GM21529 (cell line): ENCODE measurements around the gene RABL6.
A peak's percentile ranks its signal among the peaks of the same experiment; 100 is the strongest.
"Not testable (repeated sequence)": the region's sequence is repeated elsewhere in the genome, so short reads cannot be mapped to it uniquely, and the experiment has no call there.

ENCODE experiments used
- ATAC-seq: cut with Tn5 transposase; IDR thresholded peaks from one replicate; pipeline ENCODE4 v1.9.1; 2021; ENCODE audit not compliant: unreplicated experiment

RABL6 gene, protein sequence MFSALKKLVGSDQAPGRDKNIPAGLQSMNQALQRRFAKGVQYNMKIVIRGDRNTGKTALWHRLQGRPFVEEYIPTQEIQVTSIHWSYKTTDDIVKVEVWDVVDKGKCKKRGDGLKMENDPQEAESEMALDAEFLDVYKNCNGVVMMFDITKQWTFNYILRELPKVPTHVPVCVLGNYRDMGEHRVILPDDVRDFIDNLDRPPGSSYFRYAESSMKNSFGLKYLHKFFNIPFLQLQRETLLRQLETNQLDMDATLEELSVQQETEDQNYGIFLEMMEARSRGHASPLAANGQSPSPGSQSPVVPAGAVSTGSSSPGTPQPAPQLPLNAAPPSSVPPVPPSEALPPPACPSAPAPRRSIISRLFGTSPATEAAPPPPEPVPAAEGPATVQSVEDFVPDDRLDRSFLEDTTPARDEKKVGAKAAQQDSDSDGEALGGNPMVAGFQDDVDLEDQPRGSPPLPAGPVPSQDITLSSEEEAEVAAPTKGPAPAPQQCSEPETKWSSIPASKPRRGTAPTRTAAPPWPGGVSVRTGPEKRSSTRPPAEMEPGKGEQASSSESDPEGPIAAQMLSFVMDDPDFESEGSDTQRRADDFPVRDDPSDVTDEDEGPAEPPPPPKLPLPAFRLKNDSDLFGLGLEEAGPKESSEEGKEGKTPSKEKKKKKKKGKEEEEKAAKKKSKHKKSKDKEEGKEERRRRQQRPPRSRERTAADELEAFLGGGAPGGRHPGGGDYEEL

DNA sequence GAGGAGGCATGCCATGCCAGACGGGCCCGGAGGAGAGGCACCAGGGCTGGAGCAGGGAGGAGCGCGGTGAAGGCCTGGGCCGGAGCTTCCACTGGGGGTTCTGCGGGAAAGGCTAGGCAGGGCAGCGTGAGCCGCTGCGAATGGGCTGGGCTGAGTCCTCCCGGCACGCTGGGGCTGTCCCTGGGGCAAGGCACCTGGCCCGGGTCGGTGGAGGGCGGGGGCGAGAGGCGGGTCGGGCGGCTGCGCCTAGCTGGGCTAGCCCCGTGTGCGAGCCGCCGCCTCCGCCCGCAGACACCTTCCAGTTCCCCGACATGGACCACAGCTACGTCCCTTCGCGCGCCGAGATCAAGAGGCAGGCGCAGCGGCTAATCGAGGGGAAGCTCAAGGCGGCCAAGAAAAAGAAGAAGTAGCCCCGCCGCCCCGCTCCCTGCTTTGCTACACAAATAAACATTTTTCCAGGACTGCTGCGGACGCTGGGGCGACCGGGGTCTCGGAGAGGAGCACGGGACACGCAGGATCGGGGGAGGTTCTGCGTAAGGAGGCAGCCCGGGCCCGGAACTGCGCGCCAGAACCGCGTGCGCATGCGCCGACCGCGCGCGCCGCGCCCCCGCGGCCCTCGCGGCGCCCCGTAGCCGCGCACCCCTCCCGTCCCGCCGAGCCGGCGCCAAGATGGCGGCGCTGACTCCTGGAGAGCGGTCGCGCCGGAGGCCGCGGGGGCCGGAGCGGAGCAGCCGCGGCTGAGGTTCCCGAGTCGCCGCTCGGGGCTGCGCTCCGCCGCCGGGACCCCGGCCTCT, at the start of gene RABL6:
Gene RABL6, plus strand, starts transcription at position 668 of the 794 bp plus-strand sequence. CDS start 249 bp downstream, outside the sequence.
- peak; percentile 71 for ATAC-seq

DNA sequence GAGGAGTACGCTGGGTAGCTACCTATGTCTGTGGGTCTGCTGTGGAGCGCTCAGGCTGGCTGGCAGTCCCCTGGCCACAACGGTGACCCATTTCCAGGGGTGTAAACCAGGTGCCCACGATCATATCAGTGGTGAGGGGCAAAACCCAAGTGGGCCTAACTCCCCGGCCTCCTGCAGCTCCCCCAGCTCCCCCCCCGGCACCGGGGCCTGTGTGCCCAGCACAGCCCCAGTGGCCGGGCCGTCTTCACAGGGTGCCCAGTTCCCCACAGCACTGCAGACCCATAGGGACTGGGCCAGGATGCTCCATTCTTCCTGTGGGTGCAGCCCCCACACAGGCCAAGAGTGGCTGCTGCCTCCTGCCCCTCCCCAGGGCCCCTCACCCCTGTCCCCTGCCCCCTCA, 48.7 kb upstream of the RABL6 start:
- ATAC-seq = no peak

DNA sequence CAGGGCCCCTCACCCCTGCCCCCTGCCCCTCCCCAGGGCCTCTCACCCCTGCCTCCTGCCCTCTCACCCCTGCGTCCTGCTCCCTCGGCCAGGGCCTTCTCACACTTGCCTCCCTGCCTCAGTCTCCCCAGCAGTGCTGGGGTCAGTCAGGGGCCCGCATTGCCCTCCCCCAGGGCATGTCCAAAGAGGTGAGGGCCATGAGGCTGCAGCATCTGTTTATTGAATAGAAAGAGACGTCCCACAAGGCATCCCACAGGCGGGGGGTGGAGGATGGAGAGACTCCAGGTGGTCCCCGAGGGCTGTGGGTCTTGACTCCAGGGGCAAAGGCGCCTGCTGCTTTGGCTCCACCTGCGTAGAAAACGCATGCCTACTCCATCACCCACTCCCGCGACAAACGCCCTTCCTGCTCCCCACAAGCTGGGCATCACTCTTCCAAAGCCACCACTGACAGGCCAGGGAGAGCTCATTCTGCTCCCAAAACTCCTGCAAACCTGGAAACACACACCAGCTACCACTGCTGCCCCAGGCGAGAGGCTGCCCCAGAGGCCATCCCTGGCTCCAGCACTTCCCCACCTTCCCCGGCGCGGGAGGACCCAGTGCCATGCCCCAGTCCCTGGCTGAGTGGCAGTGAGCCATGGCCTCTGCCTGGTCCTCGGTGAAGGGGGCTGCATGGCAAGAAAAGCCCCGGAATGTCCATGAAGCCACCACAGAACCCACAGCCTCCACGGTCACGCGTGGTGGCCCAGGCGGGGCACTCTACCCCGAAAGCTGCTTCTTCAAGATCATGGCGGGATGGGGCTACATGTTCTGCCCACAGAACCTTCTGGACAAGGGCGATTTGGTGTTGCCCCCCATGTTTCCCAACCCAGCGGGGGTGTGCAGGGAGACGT, 48.1 kb upstream of the RABL6 start:
- no peak for ATAC-seq

DNA sequence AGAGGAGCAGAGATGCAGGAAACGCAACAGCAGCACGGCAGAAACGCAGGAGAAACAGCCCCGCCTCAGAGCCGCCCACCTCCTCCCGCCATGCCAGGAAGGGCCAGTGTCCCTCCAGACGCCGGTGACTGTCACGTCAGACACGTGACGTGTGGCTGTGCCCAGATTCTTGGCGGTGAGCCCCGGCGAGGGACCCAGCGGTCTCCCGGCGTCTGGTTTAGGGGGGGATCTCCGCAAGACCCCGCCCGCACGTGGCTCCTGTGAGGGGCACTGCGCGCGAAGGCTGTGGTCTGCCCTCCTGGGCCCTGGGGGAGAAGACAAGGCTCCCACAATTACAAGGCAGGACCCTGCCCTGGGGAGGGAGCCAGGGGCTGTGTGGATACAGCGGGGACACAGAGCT, 47.3 kb upstream of the RABL6 start:
- no peak for ATAC-seq

DNA sequence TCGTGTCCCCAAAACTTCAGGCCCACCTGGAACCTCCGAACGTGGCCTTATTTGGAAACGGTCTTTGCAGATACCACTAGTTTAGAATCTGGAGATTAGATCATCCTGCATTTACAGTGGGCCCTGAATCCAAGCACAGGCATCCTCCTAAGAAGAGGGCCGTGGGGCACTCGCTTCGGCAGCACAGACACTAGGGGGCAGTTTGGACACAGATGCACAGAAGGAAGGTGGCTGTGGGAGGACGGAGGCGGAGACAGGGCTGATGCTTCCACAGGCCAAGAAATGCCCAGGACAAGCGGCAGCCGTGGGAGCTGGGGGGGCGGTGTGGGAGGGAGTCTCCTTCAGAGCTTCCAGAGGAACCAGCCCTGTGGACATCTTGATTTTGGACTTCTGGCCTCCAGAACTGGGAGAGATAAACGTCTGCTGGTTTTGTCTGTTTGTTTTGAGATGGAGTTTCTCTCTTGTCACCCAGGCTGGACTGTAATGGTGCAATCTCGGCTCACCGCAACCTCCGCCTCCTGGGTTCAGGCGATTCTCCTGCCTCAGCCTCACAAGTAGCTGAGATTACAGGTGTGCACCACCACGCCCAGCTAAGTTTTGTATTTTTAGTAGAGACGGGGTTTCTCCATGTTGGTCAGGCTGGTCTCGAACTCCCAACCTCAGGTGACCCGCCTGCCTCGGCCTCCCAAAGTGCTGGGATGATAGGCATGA, 46.8 kb upstream of the RABL6 start:
- ATAC-seq = not testable (repeated sequence)

DNA sequence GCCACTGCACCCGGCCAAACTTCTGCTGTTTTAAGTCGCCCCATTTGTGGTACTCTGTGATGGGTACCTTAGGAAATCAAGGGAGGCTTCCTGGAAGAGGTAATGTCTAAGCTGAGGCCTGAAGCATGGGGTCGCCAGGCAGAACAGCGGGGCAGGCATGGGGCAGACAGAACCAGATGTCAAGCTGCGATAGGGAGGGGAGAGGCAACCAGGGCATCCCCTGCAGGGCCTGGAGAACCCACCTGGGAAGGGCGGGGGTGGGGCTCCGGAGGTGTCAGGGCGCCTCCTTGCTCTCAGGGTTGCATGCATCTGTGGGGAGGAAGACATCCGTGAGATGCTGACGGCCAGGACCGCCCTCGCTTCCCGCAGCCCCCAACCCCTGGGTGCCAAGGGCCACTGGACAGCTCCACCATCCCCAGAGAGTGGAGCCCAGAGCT, 46.2 kb upstream of the RABL6 start:
- no peak for ATAC-seq

DNA sequence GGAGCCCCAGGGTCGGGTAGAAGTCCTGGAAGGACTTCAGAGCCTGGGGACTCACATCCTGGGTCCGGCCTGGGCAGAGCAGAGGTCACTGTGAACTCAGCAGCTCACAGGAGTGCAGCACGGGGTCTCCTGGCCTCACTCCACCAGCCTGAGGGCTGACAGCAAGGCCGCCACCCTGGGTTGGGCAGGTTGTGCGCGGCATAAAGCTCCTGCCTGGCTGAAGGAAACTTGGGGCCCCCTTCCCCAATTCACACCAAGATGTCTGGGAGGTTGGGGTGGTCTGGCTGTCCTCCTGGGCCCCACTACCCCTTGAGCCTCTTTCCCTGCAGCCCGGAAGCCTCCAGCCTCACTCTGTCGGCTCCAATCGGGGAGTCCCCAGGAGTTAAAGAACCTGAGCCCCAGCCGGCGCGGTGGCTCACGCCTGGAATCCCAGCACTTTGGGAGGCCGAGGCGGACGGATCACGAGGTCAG, 45.5 kb upstream of the RABL6 start:
- no peak for ATAC-seq

DNA sequence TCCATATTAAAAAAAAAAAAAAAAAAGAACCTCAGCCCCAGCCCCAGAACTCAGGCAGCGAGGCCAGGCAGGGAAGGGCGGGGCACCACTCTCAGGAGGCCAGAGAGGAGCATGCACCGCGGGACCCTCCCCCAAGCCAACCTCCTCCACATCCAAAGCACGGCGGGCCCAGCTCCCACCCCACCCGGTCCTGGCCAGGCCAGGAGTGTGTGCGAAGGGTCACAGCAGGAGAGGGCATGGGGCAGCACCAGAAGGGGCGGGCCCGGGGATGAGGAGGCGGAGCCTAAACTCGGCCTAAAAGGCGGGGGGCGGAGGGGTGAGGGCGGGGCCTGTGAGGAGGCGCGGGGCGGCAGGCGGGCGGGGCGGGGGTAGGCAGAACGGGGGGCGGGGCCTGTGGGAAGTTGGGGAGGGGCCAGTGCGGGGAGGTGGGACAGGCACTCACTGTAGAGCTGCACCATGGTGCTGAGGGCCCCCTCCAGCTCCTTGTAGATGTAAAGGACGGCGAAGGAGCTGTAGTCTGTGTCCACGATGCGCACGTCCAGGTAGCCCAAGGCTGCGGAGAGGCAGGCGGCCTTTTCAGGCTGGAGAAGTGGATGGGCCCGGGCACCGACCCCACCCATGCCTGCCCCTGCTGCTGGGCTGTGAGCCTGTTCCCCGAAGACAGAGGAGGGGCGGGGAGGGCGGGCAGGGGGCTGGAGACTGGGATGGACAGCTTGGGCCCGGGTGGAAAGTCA, 44.7 kb upstream of the RABL6 start:
- ATAC-seq = no peak

DNA sequence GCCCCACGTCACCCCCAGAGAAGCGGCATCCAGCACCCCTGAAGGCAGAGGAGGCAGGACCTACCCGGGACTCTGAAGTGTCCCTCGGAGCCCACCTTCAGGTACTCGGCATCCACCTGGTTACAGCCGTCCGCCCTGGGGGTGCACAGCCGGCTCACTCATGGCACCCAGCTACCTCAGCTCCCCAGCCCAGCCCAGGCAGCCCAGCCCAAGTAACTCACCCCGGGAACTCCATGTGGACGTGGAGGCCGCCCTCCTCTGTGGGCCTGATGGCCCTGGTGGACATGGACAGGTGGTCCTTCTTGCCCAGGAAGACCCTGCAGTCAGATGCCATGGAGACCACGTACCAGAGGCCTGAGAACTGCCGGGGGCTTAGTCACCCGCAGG, 44.1 kb upstream of the RABL6 start:
- no peak for ATAC-seq

DNA sequence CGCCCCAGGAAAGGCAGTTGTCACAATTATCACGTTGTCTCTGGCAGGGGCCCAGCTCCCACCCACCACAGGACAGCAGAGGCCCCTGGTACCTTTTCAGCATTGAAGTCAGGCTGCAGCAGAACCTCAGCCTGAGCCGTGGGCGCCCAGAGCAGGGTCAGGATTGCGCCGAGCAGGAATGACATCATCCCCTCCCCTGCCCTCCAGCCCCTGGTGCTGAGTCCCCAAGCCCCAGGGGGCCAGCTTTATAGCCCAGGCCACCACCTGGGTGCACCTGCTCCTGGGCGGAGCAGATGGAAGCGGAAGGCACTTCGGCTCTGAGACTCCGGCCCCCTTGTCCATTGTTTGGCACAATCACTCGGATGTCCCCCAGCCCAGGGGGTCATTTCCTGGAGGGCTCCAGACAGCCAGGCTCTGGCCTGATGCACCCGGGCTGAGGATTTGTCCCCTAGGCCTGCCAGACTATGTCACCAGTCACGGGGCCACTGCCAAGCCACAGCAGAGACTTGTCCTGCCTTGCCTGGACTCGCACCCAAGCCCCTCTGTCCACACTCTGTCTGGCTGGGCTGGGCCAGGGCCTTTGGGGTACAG, 43.4 kb upstream of the RABL6 start, which contains the start of gene LCN15:
Gene LCN15, minus strand, starts transcription at position 218 of the 591 bp plus-strand sequence. Its CDS starts 30 bp downstream, at position 188.
- no peak for ATAC-seq

DNA sequence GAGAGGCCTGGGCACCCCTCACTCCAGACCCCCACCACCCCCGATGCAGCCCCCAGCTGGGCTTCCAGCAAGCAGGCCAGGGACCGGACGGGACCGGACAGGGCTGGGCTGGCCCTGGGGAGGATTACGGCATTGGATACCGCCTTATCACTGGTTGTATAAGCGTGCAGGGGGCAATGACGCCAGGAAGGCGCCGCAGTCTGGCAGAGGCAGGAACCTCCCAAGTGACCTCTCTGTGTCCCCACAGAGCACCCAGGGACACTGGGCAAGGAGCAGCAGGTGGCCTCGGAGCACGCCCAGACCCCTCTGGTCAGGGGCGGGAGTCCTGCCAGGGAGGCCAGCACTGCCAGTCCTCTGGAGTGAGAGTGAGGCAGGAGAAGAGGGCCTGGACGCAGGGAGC, 42.7 kb upstream of the RABL6 start:
- no peak for ATAC-seq

DNA sequence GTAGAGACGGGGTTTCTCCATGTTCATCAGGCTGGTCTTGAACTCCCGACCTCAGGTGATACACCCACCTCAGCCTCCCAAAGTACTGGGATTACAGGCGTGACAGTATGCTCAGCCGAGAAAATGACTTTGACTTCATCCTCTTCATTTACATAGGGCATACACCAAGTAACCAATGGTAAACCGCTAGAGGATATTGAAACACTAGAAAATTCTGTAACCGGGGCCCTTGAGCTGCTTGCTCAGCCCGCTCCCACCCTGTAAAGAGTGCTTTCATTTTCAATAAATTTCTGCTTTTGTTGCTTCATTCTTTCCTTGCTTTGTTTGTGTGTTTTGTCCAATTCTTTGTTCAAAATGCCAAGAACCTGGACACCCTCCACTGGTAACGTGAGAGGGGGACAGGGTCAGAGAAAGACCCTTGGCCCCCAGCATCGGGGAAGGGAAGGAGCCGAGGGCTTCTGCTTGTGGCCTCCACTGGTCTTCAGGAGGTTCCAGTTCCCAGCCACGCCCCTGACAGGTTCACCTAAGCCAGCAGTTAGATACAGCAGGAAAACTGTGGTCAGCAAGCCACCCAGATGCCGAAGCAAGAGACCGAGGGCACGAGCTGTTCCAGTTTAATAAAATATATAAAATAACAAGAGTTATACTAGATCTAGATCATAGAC, 41.9 kb upstream of the RABL6 start:
- ATAC-seq = peak; percentile 60

DNA sequence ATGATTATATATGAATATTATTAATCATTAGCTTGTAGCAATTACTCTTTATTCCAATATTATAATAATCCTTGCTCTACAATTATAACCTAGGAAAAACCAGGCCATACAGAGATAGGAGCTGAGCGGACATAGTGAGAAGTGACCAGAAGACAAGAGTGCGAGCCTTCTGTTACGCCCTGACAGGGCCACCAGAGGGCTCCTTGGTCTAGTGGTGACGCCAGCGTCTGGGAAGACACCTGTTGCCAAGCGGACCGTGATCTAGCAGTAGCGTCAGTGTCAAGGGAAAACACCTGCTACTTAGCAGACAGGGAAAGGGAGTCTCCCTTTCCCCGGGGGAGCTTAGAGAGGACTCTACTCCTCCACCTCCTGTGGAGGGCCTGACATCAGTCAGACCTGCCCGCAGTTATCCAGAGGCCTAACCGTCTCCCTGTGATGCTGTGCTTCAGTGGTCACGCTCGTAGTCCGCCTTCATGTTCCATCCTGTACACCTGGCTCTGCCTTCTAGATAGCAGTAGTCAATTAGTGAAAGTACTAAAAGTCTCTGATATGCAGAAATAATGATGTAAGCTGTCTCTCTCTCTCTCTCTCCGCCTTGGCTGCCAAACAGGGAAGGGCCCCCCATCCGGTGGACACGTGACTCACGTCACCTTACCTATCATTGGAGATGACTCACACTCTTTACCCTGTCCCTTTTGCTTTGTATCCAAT, 41.2 kb upstream of the RABL6 start:
- ATAC-seq = not testable (repeated sequence)

DNA sequence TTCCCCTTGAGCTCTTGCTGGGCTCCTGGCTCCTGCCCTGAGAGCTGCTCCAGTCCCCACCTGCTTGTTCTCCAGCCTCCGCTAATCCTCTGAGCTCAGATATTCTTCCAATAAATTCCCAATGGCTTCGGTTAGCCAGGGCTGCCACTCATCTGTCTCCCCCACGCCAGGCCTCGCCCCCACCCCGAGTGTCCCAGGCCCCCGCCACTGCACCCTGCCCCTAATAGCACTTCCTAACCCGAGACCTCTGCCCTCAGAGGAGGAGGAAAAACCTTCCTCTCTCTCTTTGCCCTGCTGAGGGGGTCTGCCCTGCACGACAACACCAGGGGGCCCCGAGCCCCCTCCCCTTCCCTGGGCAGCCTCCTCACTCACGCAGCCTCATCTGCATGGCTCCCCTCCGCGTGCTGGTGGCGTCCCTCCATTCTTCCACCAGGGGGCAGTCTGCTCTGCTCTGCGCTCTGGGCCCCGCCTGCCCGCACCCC, 38.0 kb upstream of the RABL6 start:
- ATAC-seq = no peak

DNA sequence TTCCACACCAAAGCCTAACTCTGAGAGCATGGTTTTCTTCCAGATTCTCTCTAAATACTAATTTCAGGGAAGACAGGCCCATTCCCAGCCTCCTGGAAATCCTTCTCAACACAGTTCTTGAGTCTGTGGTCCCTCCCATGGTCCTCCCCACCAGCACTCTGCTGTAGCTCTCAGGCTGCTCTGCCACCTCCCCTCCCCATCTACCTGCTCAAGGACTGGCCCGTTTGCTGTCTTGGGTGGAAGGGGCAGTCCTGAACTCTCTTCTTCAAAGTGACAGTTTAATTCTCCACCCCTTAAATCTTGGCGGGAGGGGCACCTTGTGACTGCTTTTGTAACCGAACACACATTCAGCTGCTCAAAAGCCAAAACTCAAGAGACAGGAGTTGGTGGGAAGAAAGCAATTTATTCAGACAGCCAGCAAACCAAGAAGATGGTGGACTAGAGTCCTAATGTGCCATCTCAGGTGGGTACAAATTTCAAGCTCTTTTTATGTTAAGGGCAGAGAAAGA, 35.8 kb upstream of the RABL6 start:
- no peak for ATAC-seq

DNA sequence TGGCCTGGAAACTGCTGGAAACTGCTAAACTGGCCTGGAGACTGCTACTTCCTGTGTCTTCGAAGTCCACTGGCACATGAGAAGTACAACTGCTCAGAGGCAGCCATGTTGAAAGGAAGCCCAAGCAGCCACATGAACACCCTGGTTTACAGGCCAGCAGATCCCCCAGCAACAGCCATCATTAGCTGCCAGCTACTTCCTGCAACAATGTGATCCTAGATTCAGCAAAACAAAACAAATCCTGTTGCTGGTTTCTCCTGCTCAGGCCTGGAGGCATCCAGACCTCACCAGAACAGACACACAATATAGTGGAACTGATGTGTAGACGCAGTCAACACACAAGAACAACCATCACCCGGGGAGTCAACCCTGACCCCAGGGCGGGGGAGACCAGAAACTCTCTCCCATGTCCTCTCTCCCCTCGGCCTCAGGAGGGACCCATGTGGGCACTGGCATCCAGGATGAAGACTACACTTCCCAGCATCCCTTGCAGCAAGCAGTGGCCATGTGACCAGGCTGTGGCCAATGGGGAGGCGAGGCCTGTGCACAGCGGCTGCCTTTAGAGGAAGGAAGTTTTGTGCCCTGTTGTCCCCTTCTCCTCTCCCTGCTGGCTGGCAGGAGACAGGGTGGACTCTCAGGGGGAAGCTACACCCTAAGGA, 34.2 kb upstream of the RABL6 start:
- no peak for ATAC-seq
